K562 (cell line): Measurements from ENCODE around the gene TXN. TPM values are rescaled to one million over a fixed set of nuclear protein-coding genes. Genes with fewer than 3 reads are reported as not detected.

Experiments used
- ATAC-seq: fragments of 200-7000 bp; cut with Tn5 transposase; 3 replicates; pipeline ENCODE4 v1.9.1; 2020; ENCODE audit warnings: moderate library complexity
- BruUV-seq: library from RNA; stranded (reverse); fragments of 400-500 nt; replicated peaks from 2 replicates; lab custom pipeline; 2021; lab: Mats Ljungman, UMichigan
- CTCF ChIA-PET: fragments of 300-600 bp; formaldehyde crosslinking; extraction: SDS; loops from one replicate; lab custom pipeline; 2021; ENCODE audit warnings: low intra/inter-chr PET ratio; lab: Yijun Ruan, JAX
- POLR2A ChIA-PET: fragments of 300-600, 350-650 bp; sonication (Branson Sonifier 250); formaldehyde crosslinking; extraction: SDS; loops from one replicate; lab custom pipeline; 2021; ENCODE audit warnings: antibody characterized with exemption, inconsistent platforms; lab: Yijun Ruan, JAX
- DNase-seq, 4 experiments: peaks; one replicate each; pipeline versions ENCODE4 v3.0.0 to v3.0.0-alpha.2; 2011 to 2018; ENCODE audit warnings: low spot score in 3 of 4, mixed read lengths in 3 of 4; ENCODE audit errors: extremely low read depth in 1 of 4
- FAIRE-seq: peaks from 2 replicates; lab custom pipeline; 2011; peaks lifted over from hg19 to GRCh38; lab: Jason Lieb, UNC
- H2AFZ ChIP-seq: 2 replicates; pipeline ENCODE4 v1.6.0; 2011; ENCODE audit warnings: low read depth, low read length, control low read depth, inconsistent platforms
- H3K27ac ChIP-seq: fragments of 200-600 bp; 3 replicates; pipeline ENCODE4 v1.8.0; 2011; ENCODE audit warnings: low read depth, mild to moderate bottlenecking, control low read depth, inconsistent platforms, low read length, moderate library complexity, mixed read lengths; ENCODE audit errors: extremely low read depth
- H3K27me3 ChIP-seq, 2 experiments: fragments of 300-600 bp in 1 of 2; 2 replicates in 1 of 2; 3 replicates in 1 of 2; pipeline versions ENCODE4 v1.6.0 to v1.8.0; 2011; ENCODE audit warnings: inconsistent platforms in 2 of 2, low read length in 2 of 2, mild to moderate bottlenecking in 1 of 2, mixed read lengths in 1 of 2, moderate library complexity in 1 of 2; ENCODE audit not compliant: control insufficient read depth in 2 of 2, insufficient read depth in 2 of 2
- H3K36me3 ChIP-seq: fragments of 300-600 bp; 3 replicates; pipeline ENCODE4 v1.8.0; 2011; ENCODE audit warnings: mild to moderate bottlenecking, low read length, inconsistent platforms; ENCODE audit not compliant: control insufficient read depth, insufficient read depth
- H3K4me1 ChIP-seq, 2 experiments: fragments of 200-600 bp in 1 of 2; replicated peaks in 1 of 2; 2 replicates in 1 of 2; 3 replicates in 1 of 2; pipeline versions ENCODE4 v1.5.1 to v1.8.0; 2011; ENCODE audit warnings: inconsistent platforms in 2 of 2, low read length in 2 of 2, mild to moderate bottlenecking in 1 of 2, mixed read lengths in 1 of 2, moderate library complexity in 1 of 2; ENCODE audit not compliant: control insufficient read depth in 2 of 2, insufficient read depth in 2 of 2
- H3K4me2 ChIP-seq: 2 replicates; pipeline ENCODE4 v1.6.1; 2011; ENCODE audit warnings: low read length, control low read depth, inconsistent platforms, mixed read lengths; ENCODE audit not compliant: insufficient read depth
- H3K4me3 ChIP-seq: fragments of 200-600 bp; sonication (generic), shearing (Covaris generic); 2 replicates; pipeline ENCODE4 v1.5.1; 2016; ENCODE audit warnings: control low read depth, inconsistent platforms
- H3K79me2 ChIP-seq: fragments of 200-600 bp; 3 replicates; pipeline ENCODE4 v1.8.0; 2011; ENCODE audit warnings: low read length, inconsistent platforms; ENCODE audit not compliant: control insufficient read depth, insufficient read depth
- H3K9ac ChIP-seq, 2 experiments: 2 replicates each; pipeline versions ENCODE4 v1.6.0 to v1.6.1; 2011; ENCODE audit warnings: low read depth in 2 of 2, low read length in 2 of 2, control low read depth in 1 of 2, inconsistent platforms in 1 of 2, mild to moderate bottlenecking in 1 of 2, mixed read lengths in 1 of 2; ENCODE audit not compliant: insufficient read depth in 1 of 2
- H3K9me1 ChIP-seq: one replicate; pipeline ENCODE4 v1.6.0; 2011; ENCODE audit warnings: inconsistent platforms, mild to moderate bottlenecking, low read length, moderate library complexity; ENCODE audit not compliant: control insufficient read depth, insufficient read depth
- H3K9me3 ChIP-seq: replicated peaks from 2 replicates; pipeline ENCODE4 v1.5.1; 2011; ENCODE audit warnings: low read depth, low read length, inconsistent platforms; ENCODE audit not compliant: control insufficient read depth, insufficient read depth
- H4K20me1 ChIP-seq: replicated peaks from 2 replicates; pipeline ENCODE4 v1.6.1; 2011; ENCODE audit warnings: low read length, inconsistent platforms, mixed read lengths; ENCODE audit not compliant: control insufficient read depth, insufficient read depth
- LEF1 ChIP-seq: fragments of 450-650 bp; IDR thresholded peaks from 2 replicates; pipeline ENCODE4 v1.6.1; 2016; ENCODE audit warnings: mild to moderate bottlenecking
- POU5F1 ChIP-seq: fragments of 150-350 bp; IDR thresholded peaks from 2 replicates; pipeline ENCODE4 v1.6.1; 2014; ENCODE audit warnings: borderline replicate concordance, low read length, low read depth, mild to moderate bottlenecking; ENCODE audit not compliant: partially characterized antibody
- SAFB ChIP-seq: fragments of 200-400 bp; formaldehyde crosslinking; IDR thresholded peaks from 2 replicates; pipeline ENCODE4 v1.6.1; 2017; ENCODE audit warnings: low read depth, low read length, borderline replicate concordance
- SMAD3 ChIP-seq: fragments of 450-650 bp; formaldehyde crosslinking; conservative IDR thresholded peaks from 2 replicates; pipeline ENCODE4 v1.4.0; 2020; ENCODE audit warnings: mild to moderate bottlenecking
- SNAPC5 ChIP-seq: fragments of 250-450 bp; sonication (Bioruptor Pico); IDR thresholded peaks from 2 replicates; pipeline ENCODE4 v1.8.0; 2021; ENCODE audit warnings: moderate library complexity, mild to moderate bottlenecking, inconsistent platforms
- TGIF2 ChIP-seq: sonication (generic); formaldehyde crosslinking; IDR thresholded peaks from 2 replicates; pipeline ENCODE4 v1.8.1; 2022; ENCODE audit warnings: mild to moderate bottlenecking, missing genetic modification reagents, moderate library complexity
- ZFX ChIP-seq: sonication (generic); formaldehyde crosslinking; IDR thresholded peaks from 2 replicates; pipeline ENCODE4 v1.8.0; 2022; ENCODE audit warnings: mild to moderate bottlenecking, missing genetic modification reagents, moderate library complexity
- ZNF41 ChIP-seq: fragments of 250-450 bp; sonication (Bioruptor Pico); conservative IDR thresholded peaks from 2 replicates; pipeline ENCODE4 v1.4.0; 2020; ENCODE audit warnings: mild to moderate bottlenecking
- ZNF75A ChIP-seq: fragments of 450-650 bp; formaldehyde crosslinking; IDR thresholded peaks from 2 replicates; pipeline ENCODE4 v1.4.0; 2020; ENCODE audit warnings: mild to moderate bottlenecking
- WGBS: fragments of 100-300 bp; shearing (Covaris generic); methylation state at CpG from one replicate; pipeline ENCODE4 v1.1.6; 2016; ENCODE audit warnings: low coverage, mixed read lengths; ENCODE audit not compliant: insufficient coverage; ENCODE audit errors: missing lambda C conversion rate; 5-methylcytosine and 5-hydroxymethylcytosine counted together
- in situ Hi-C: fragments of 300-500 bp; cut with MboI; formaldehyde crosslinking; loops from 4 replicates; pipeline ENCODE4 v1.15.0; 2018; ENCODE audit warnings: inconsistent platforms, mixed read lengths
- intact Hi-C: fragments of 100-400 bp; cut with micrococcal nuclease; formaldehyde crosslinking; loops from 2 replicates; pipeline ENCODE4 v1.14.2; 2022
- polyA plus RNA-seq, 8 experiments: library from polyadenylated mRNA; depleted of rRNA in 4 of 8; stranded (reverse) in 5 of 8; unstranded in 3 of 8; fragments of >200 nt; fragmentation: Nextera tagmentation in 2 of 8; fragmentation: Illumina TruSeq in 1 of 8; extraction: Ambion mirVana in 2 of 8; extraction: Trizol in 1 of 8; gene quantifications; 2 replicates each; pipeline versions ENCODE4 v1.2.1 to v1.2.3, GENCODE V29; 2011 to 2014; ENCODE audit warnings: inconsistent platforms in 1 of 8, missing spikeins in 1 of 8
- total RNA-seq, 7 experiments: library from RNA; depleted of rRNA in 6 of 7; stranded (reverse); fragments of >200 nt in 6 of 7; fragmentation: Illumina TruSeq in 2 of 7; extraction: Trizol in 2 of 7; gene quantifications; 2 replicates each; pipeline versions ENCODE4 v1.2.1 to v1.2.3, GENCODE V29; 2011 to 2021; ENCODE audit warnings: low replicate concordance in 1 of 7
- TF ChIP-seq, protein P1 (sequence below): sonication (generic); formaldehyde crosslinking; IDR thresholded peaks from 2 replicates; pipeline ENCODE4 v1.8.0; 2022; ENCODE audit warnings: missing genetic modification reagents, mild to moderate bottlenecking, borderline replicate concordance
- TF ChIP-seq, protein P2 (sequence below): sonication (generic); formaldehyde crosslinking; IDR thresholded peaks from 2 replicates; pipeline ENCODE4 v1.8.0; 2022; ENCODE audit warnings: mild to moderate bottlenecking, missing genetic modification reagents, borderline replicate concordance
- TF ChIP-seq, protein P3 (sequence below): fragments of 250-450 bp; sonication (Bioruptor Pico); IDR thresholded peaks from 2 replicates; pipeline ENCODE4 v1.8.0; 2022; ENCODE audit warnings: moderate library complexity, mild to moderate bottlenecking, inconsistent platforms

The TXN gene
- total and polyA plus RNA-seq, 9 of the 15 experiments (the other 6 are each of a cell fraction or from before 2014, with no cell fraction given) = 272 to 1,596 (median 514) TPM

GRCh38 chr9:110224583-110224982 lies 31.7 kb downstream of the TXN start (continued):
- TF ChIP-seq TGIF2 (CRISPR knock-in tag) (no peak), ZNF41 (CRISPR knock-in tag) (no peak)

- H3K36me3 ChIP-seq = no peaks in the 10 kb centered on the region
- H3K4me1 ChIP-seq = no peaks in the 10 kb centered on the region; a peak in 1 of 5 replicates
- FAIRE-seq (no peak), DNase-seq (no peak)
- H3K79me2 ChIP-seq = no peaks in the 10 kb centered on the region
- in situ Hi-C loops = no loop called here
- H3K4me3 ChIP-seq = no peak overlapping the region
- H3K9me1 ChIP-seq = no peaks in the 10 kb centered on the region
- no peak overlapping the region for H3K27ac ChIP-seq
- 0% methylated on average over 1 of the region's 3 CpGs for whole genome bisulfite sequencing
- CTCF ChIA-PET = no interaction called here
- H3K4me2 ChIP-seq = no peak overlapping the region
- no peak for TF ChIP-seq SMAD3 (CRISPR knock-in tag)
- no peak for TF ChIP-seq SNAPC5 (CRISPR knock-in tag)
- TF ChIP-seq, protein P1, sequence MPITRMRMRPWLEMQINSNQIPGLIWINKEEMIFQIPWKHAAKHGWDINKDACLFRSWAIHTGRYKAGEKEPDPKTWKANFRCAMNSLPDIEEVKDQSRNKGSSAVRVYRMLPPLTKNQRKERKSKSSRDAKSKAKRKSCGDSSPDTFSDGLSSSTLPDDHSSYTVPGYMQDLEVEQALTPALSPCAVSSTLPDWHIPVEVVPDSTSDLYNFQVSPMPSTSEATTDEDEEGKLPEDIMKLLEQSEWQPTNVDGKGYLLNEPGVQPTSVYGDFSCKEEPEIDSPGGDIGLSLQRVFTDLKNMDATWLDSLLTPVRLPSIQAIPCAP (CRISPR knock-in tag) = no peak
- no peak for TF ChIP-seq ZFX (CRISPR knock-in tag)
- no peak for TF ChIP-seq POU5F1
- TF ChIP-seq SAFB = no peak
- TF ChIP-seq, protein P2, sequence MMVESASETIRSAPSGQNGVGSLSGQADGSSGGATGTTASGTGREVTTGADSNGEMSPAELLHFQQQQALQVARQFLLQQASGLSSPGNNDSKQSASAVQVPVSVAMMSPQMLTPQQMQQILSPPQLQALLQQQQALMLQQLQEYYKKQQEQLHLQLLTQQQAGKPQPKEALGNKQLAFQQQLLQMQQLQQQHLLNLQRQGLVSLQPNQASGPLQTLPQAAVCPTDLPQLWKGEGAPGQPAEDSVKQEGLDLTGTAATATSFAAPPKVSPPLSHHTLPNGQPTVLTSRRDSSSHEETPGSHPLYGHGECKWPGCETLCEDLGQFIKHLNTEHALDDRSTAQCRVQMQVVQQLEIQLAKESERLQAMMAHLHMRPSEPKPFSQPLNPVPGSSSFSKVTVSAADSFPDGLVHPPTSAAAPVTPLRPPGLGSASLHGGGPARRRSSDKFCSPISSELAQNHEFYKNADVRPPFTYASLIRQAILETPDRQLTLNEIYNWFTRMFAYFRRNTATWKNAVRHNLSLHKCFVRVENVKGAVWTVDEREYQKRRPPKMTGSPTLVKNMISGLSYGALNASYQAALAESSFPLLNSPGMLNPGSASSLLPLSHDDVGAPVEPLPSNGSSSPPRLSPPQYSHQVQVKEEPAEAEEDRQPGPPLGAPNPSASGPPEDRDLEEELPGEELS (CRISPR knock-in tag) = no peak
- no peak for TF ChIP-seq ZNF75A (CRISPR knock-in tag)
- TF ChIP-seq LEF1 = no peak
- TF ChIP-seq, protein P3, sequence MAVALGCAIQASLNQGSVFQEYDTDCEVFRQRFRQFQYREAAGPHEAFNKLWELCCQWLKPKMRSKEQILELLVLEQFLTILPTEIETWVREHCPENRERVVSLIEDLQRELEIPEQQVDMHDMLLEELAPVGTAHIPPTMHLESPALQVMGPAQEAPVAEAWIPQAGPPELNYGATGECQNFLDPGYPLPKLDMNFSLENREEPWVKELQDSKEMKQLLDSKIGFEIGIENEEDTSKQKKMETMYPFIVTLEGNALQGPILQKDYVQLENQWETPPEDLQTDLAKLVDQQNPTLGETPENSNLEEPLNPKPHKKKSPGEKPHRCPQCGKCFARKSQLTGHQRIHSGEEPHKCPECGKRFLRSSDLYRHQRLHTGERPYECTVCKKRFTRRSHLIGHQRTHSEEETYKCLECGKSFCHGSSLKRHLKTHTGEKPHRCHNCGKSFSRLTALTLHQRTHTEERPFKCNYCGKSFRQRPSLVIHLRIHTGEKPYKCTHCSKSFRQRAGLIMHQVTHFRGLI = no peak
- TF ChIP-seq, all 486 proteins: peak for 0
- POLR2A ChIA-PET = no interaction called here
- BruUV-seq = no TSS peak
- Histone ChIP-seq H3K9ac (no peak overlapping the region), H2AFZ (no peak overlapping the region), H3K27me3 (peaks cover 3 to 8% of the 10 kb centered on the region in 2 experiments; a peak in 2 of 5 replicates), H4K20me1 (no peaks in the 10 kb centered on the region; the same call in 1 of the 2 replicates), H3K9me3 (no peaks in the 10 kb centered on the region)
- intact Hi-C loops = no loop called here
- no peak for ATAC-seq
These were observed 35.5 kb downstream of the TXN start for GRCh38 chr9:110220809-110221208.
